Measurements from ENCODE around the gene KLF12. TPM values are rescaled to one million over a fixed set of nuclear protein-coding genes. Genes with fewer than 3 reads are reported as not detected.

KLF12 gene
- total RNA-seq, 1 donor from 2014 or later: 21.7 TPM

GRCh38 chr13:74131227-74131626 lies 3.0 kb downstream of the KLF12 start:
- no peak for DNase-seq
- Mint-ChIP-seq H3K4me3 (peak overlapping the region; percentile 50), H3K4me1 (peaks cover 53% of the 10 kb centered on the region), H3K27ac (peak overlapping the region; percentile 45), H3K9me3 (no peaks in the 10 kb centered on the region), H3K36me3 (ENCODE audit: low read depth) (peaks cover 3% of the 10 kb centered on the region), H3K27me3 (peaks cover 2% of the 10 kb centered on the region)
- intact Hi-C loops (cut with micrococcal nuclease): loop anchor here (5.0 to 10.0 kb wide), 7 partner anchors 39 to 1404 kb away; partner anchors contain the start of genes BORA, DIS3, KLF5 and MZT1

- Mint-ChIP-seq H3K4me3 (peak overlapping the region; percentile 63), H3K9me3 (no peaks in the 10 kb centered on the region), H3K27me3 (peaks cover 2% of the 10 kb centered on the region), H3K4me1 (peaks cover 53% of the 10 kb centered on the region), H3K36me3 (ENCODE audit: low read depth) (peaks cover 3% of the 10 kb centered on the region), H3K27ac (peak overlapping the region; percentile 86)
- DNase-seq: peak; percentile 74
- intact Hi-C loops (cut with micrococcal nuclease): loop anchor here (2.0 to 10.0 kb wide), 8 partner anchors 15 to 1402 kb away; partner anchors contain the start of genes BORA, DIS3, KLF5 and MZT1
These were observed 4.6 kb downstream of the KLF12 start for GRCh38 chr13:74129500-74130191.

GRCh38 chr13:74128156-74128767 lies 5.9 kb downstream of the KLF12 start:
- intact Hi-C loops (cut with micrococcal nuclease): loop anchor here (2.0 kb wide), 1 partner anchor 13 kb away; no protein-coding TSS in a partner anchor
- Mint-ChIP-seq H3K27ac (peak overlapping the region; percentile 80), H3K4me3 (peak overlapping the region; percentile 57), H3K36me3 (ENCODE audit: low read depth) (peaks cover 2% of the 10 kb centered on the region), H3K9me3 (no peaks in the 10 kb centered on the region), H3K4me1 (peaks cover 51% of the 10 kb centered on the region), H3K27me3 (no peaks in the 10 kb centered on the region)
- no peak for DNase-seq

GRCh38 chr13:74118328-74118727 lies 15.9 kb downstream of the KLF12 start:
- no peak overlapping the region for H3K27ac Mint-ChIP-seq
- DNase-seq: no peak

GRCh38 chr13:74117207-74117705 lies 16.9 kb downstream of the KLF12 start:
- H3K27ac Mint-ChIP-seq: peak overlapping the region; percentile 5
- peaks cover 20% of the 10 kb centered on the region for H3K9me3 Mint-ChIP-seq
- H3K27me3 Mint-ChIP-seq: no peaks in the 10 kb centered on the region
- DNase-seq: no peak
- no peak overlapping the region for H3K4me3 Mint-ChIP-seq
- peaks cover 47% of the 10 kb centered on the region for H3K36me3 Mint-ChIP-seq (ENCODE audit: low read depth)
- H3K4me1 Mint-ChIP-seq: peaks cover 37% of the 10 kb centered on the region
- intact Hi-C loops (cut with micrococcal nuclease): no loop called here

More at GRCh38 chr13:74118328-74118727, 15.9 kb downstream of the KLF12 start:
- Mint-ChIP-seq H3K4me1 (peaks cover 29% of the 10 kb centered on the region), H3K4me3 (no peak overlapping the region), H3K27me3 (no peaks in the 10 kb centered on the region), H3K36me3 (ENCODE audit: low read depth) (peaks cover 38% of the 10 kb centered on the region), H3K9me3 (peaks cover 20% of the 10 kb centered on the region)
- intact Hi-C loops (cut with micrococcal nuclease): no loop called here

GRCh38 chr13:74115133-74115532 lies 19.1 kb downstream of the KLF12 start:
- H3K9me3 Mint-ChIP-seq: peaks cover 15% of the 10 kb centered on the region
- H3K4me1 Mint-ChIP-seq: peaks cover 42% of the 10 kb centered on the region
- intact Hi-C loops (cut with micrococcal nuclease): loop anchor here (2.0 kb wide), 1 partner anchor 14 kb away; no protein-coding TSS in a partner anchor
- no peaks in the 10 kb centered on the region for H3K27me3 Mint-ChIP-seq
- peak overlapping the region; percentile 34 for H3K27ac Mint-ChIP-seq
- DNase-seq: no peak
- H3K4me3 Mint-ChIP-seq: no peak overlapping the region
- H3K36me3 Mint-ChIP-seq (ENCODE audit: low read depth): peaks cover 50% of the 10 kb centered on the region

GRCh38 chr13:74114641-74115040 lies 19.6 kb downstream of the KLF12 start:
- intact Hi-C loops (cut with micrococcal nuclease): loop anchor here (2.0 kb wide), 1 partner anchor 14 kb away; no protein-coding TSS in a partner anchor
- peaks cover 43% of the 10 kb centered on the region for H3K4me1 Mint-ChIP-seq

GRCh38 chr13:74114202-74114601 lies 20.0 kb downstream of the KLF12 start:
- no peak for DNase-seq
- intact Hi-C loops (cut with micrococcal nuclease): loop anchor here (2.0 kb wide), 1 partner anchor 15 kb away; no protein-coding TSS in a partner anchor
- Mint-ChIP-seq H3K9me3 (peaks cover 12% of the 10 kb centered on the region), H3K4me3 (no peak overlapping the region), H3K4me1 (peaks cover 40% of the 10 kb centered on the region), H3K27ac (no peak overlapping the region), H3K27me3 (no peaks in the 10 kb centered on the region), H3K36me3 (ENCODE audit: low read depth) (peaks cover 46% of the 10 kb centered on the region)

More at GRCh38 chr13:74114641-74115040, 19.6 kb downstream of the KLF12 start:
- no peaks in the 10 kb centered on the region for H3K27me3 Mint-ChIP-seq
- no peak overlapping the region for H3K4me3 Mint-ChIP-seq
- peaks cover 50% of the 10 kb centered on the region for H3K36me3 Mint-ChIP-seq (ENCODE audit: low read depth)
- DNase-seq: no peak
- H3K27ac Mint-ChIP-seq: no peak overlapping the region
- H3K9me3 Mint-ChIP-seq: peaks cover 16% of the 10 kb centered on the region

GRCh38 chr13:74111901-74112824 lies 22.0 kb downstream of the KLF12 start:
- Mint-ChIP-seq H3K27ac (no peak overlapping the region), H3K4me1 (peaks cover 36% of the 10 kb centered on the region), H3K27me3 (no peaks in the 10 kb centered on the region), H3K4me3 (no peak overlapping the region), H3K36me3 (ENCODE audit: low read depth) (peaks cover 38% of the 10 kb centered on the region), H3K9me3 (peaks cover 7% of the 10 kb centered on the region)
- DNase-seq: no peak
- intact Hi-C loops (cut with micrococcal nuclease): no loop called here

GRCh38 chr13:74111399-74111798 lies 22.8 kb downstream of the KLF12 start:
- no peak overlapping the region for H3K4me3 Mint-ChIP-seq
- intact Hi-C loops (cut with micrococcal nuclease): no loop called here
- DNase-seq: no peak
- H3K27ac Mint-ChIP-seq: no peak overlapping the region
- peaks cover 36% of the 10 kb centered on the region for H3K36me3 Mint-ChIP-seq (ENCODE audit: low read depth)
- peaks cover 34% of the 10 kb centered on the region for H3K4me1 Mint-ChIP-seq
- no peaks in the 10 kb centered on the region for H3K27me3 Mint-ChIP-seq
- peaks cover 7% of the 10 kb centered on the region for H3K9me3 Mint-ChIP-seq

- Mint-ChIP-seq H3K9me3 (peaks cover 7% of the 10 kb centered on the region), H3K4me1 (peaks cover 27% of the 10 kb centered on the region), H3K27me3 (no peaks in the 10 kb centered on the region), H3K4me3 (no peak overlapping the region), H3K27ac (no peak overlapping the region), H3K36me3 (ENCODE audit: low read depth) (peaks cover 33% of the 10 kb centered on the region)
- no peak for DNase-seq
- intact Hi-C loops (cut with micrococcal nuclease): no loop called here
These were observed 24.2 kb downstream of the KLF12 start for GRCh38 chr13:74110053-74110452.

- H3K36me3 Mint-ChIP-seq (ENCODE audit: low read depth): peaks cover 20% of the 10 kb centered on the region
- intact Hi-C loops (cut with micrococcal nuclease): no loop called here
- H3K9me3 Mint-ChIP-seq: peaks cover 11% of the 10 kb centered on the region
- H3K27ac Mint-ChIP-seq: no peak overlapping the region
- H3K4me1 Mint-ChIP-seq: peaks cover 10% of the 10 kb centered on the region
- no peak overlapping the region for H3K4me3 Mint-ChIP-seq
- no peak for DNase-seq
- H3K27me3 Mint-ChIP-seq: no peaks in the 10 kb centered on the region
These were observed 26.6 kb downstream of the KLF12 start for GRCh38 chr13:74107598-74107997.

- no peak for DNase-seq
- intact Hi-C loops (cut with micrococcal nuclease): no loop called here
- Mint-ChIP-seq H3K9me3 (peaks cover 14% of the 10 kb centered on the region), H3K4me3 (no peak overlapping the region), H3K36me3 (ENCODE audit: low read depth) (peaks cover 25% of the 10 kb centered on the region), H3K27ac (no peak overlapping the region), H3K27me3 (no peaks in the 10 kb centered on the region), H3K4me1 (peaks cover 11% of the 10 kb centered on the region)
These were observed 28.3 kb downstream of the KLF12 start for GRCh38 chr13:74105871-74106270.

Measured in activated CD4-positive, alpha-beta T cell treated with anti-CD3 and anti-CD28 coated beads, Interleukin-2, amount 10 ng/mL, durations not matched to agents 24 days and 14 days (primary cell).